A549 (cell line): Measurements from ENCODE around the gene PLA1A. TPM values are rescaled to one million over a fixed set of nuclear protein-coding genes. Genes with fewer than 3 reads are reported as not detected.
"Not testable (repeated sequence)": the region's sequence is repeated elsewhere in the genome, so short reads cannot be mapped to it uniquely, and the experiment has no call there.

Experiments used
- ATAC-seq, 2 experiments: fragments of 200-7000 bp in 1 of 2; fragments of >200 bp in 1 of 2; cut with Nextera tagmentation in 1 of 2; cut with Tn5 transposase in 1 of 2; 3 replicates each; pipeline versions ENCODE4 v1.8.0 to v1.9.1; 2018 to 2020; ENCODE audit warnings: mild to moderate bottlenecking in 1 of 2, moderate library complexity in 1 of 2
- CTCF ChIA-PET: fragments of 300-600 bp; sonication (Branson Sonifier 250); formaldehyde crosslinking; extraction: SDS; loops from one replicate; lab custom pipeline; 2021; ENCODE audit warnings: antibody characterized with exemption, inconsistent platforms; lab: Yijun Ruan, JAX
- POLR2A ChIA-PET: fragments of 350-600 bp; formaldehyde crosslinking; extraction: SDS; loops from one replicate; lab custom pipeline; 2021; ENCODE audit warnings: antibody characterized with exemption, inconsistent platforms; lab: Yijun Ruan, JAX
- DNase-seq, 2 experiments: peaks; one replicate each; pipeline versions ENCODE4 v3.0.0 to v3.0.0-alpha.2; 2011 to 2016; ENCODE audit warnings: low read depth in 1 of 2, low spot score in 1 of 2
- FAIRE-seq: peaks from 2 replicates; lab custom pipeline; 2011; peaks lifted over from hg19 to GRCh38; lab: Jason Lieb, UNC
- H3K27ac ChIP-seq, 2 experiments: fragments of >200 bp; sonication (Bioruptor Twin); formaldehyde crosslinking; 3 replicates each; pipeline ENCODE4 v1.5.1; 2016 to 2017
- H3K4me1 ChIP-seq: fragments of >200 bp; sonication (Bioruptor Twin); formaldehyde crosslinking; 3 replicates; pipeline ENCODE4 v1.6.1; 2016
- H3K4me2 ChIP-seq: fragments of >200 bp; sonication (Bioruptor Twin); formaldehyde crosslinking; 3 replicates; pipeline ENCODE4 v1.6.1; 2016
- H3K4me3 ChIP-seq: fragments of >200 bp; sonication (Bioruptor Twin); formaldehyde crosslinking; 3 replicates; pipeline ENCODE4 v1.5.1; 2016
- H3K9me3 ChIP-seq: fragments of >200 bp; sonication (Bioruptor Twin); formaldehyde crosslinking; 3 replicates; pipeline ENCODE4 v1.6.1; 2016
- CHD2 ChIP-seq: fragments of 150-350 bp; IDR thresholded peaks from 2 replicates; pipeline ENCODE4 v1.6.1; 2014; ENCODE audit warnings: low read length; ENCODE audit not compliant: partially characterized antibody
- EP300 ChIP-seq, 2 experiments: fragments of >200 bp; sonication (Bioruptor Twin); formaldehyde crosslinking; IDR thresholded peaks; 2 replicates in 1 of 2; 3 replicates in 1 of 2; pipeline ENCODE4 v1.6.1; 2016 to 2017
- FOSL2 ChIP-seq, 2 experiments: fragments of 450-650 bp in 1 of 2; fragments of >200 bp in 1 of 2; sonication (Bioruptor Twin) in 1 of 2; formaldehyde crosslinking; IDR thresholded peaks; 2 replicates each; pipeline versions ENCODE4 v1.5.0 to v1.6.1; 2016 to 2020; ENCODE audit warnings: mild to moderate bottlenecking in 1 of 2, moderate library complexity in 1 of 2
- HDAC2 ChIP-seq: fragments of 200-600 bp; sonication (generic); IDR thresholded peaks from 2 replicates; pipeline ENCODE4 v1.6.1; 2016
- HEYL ChIP-seq: fragments of 250-450 bp; sonication (Bioruptor Pico); IDR thresholded peaks from 2 replicates; pipeline ENCODE4 v1.8.0; 2021; ENCODE audit warnings: mild to moderate bottlenecking, moderate library complexity
- KDM5A ChIP-seq: fragments of 200-600 bp; sonication (generic); IDR thresholded peaks from 2 replicates; pipeline ENCODE4 v1.6.1; 2016; ENCODE audit warnings: antibody characterized with exemption, mild to moderate bottlenecking
- NR3C1 ChIP-seq: fragments of >200 bp; sonication (Bioruptor Twin); formaldehyde crosslinking; IDR thresholded peaks from 3 replicates; pipeline ENCODE4 v1.6.1; 2017
- POLR2A ChIP-seq: IDR thresholded peaks from 2 replicates; pipeline ENCODE4 v1.6.1; 2012; ENCODE audit warnings: mild to moderate bottlenecking, low read length
- RARB ChIP-seq: fragments of 250-450 bp; sonication (Bioruptor Pico); IDR thresholded peaks from 2 replicates; pipeline ENCODE4 v1.8.0; 2021; ENCODE audit warnings: mild to moderate bottlenecking, moderate library complexity
- TFCP2L1 ChIP-seq: fragments of 250-450 bp; sonication (Bioruptor Pico); IDR thresholded peaks from 2 replicates; pipeline ENCODE4 v1.5.0; 2021; ENCODE audit warnings: mild to moderate bottlenecking
- USF2 ChIP-seq: fragments of 450-650 bp; IDR thresholded peaks from 2 replicates; pipeline ENCODE4 v1.6.1; 2014; ENCODE audit warnings: antibody characterized with exemption
- ZC3H11A ChIP-seq: fragments of 450-650 bp; IDR thresholded peaks from 2 replicates; pipeline ENCODE4 v1.6.1; 2014; ENCODE audit warnings: antibody characterized with exemption, mild to moderate bottlenecking
- ZFP36 ChIP-seq: fragments of 450-650 bp; IDR thresholded peaks from 2 replicates; pipeline ENCODE4 v1.6.1; 2014; ENCODE audit warnings: borderline replicate concordance; ENCODE audit not compliant: partially characterized antibody
- ZNF302 ChIP-seq: fragments of 250-450 bp; sonication (Bioruptor Pico); IDR thresholded peaks from 2 replicates; pipeline ENCODE4 v1.9.0; 2021; ENCODE audit warnings: inconsistent platforms, mild to moderate bottlenecking, moderate library complexity
- WGBS: methylation state at CpG from one replicate; pipeline ENCODE4 v1.1.6; 2017; ENCODE audit errors: missing lambda C conversion rate; 5-methylcytosine and 5-hydroxymethylcytosine counted together
- polyA plus RNA-seq, 4 experiments: library from polyadenylated mRNA; depleted of rRNA in 3 of 4; stranded (reverse); fragments of >200 nt; fragmentation: RNase III in 1 of 4; extraction: RNeasy Plus Mini Kit Qiagen cat#74134 plus additional on column Dnase treatment in 1 of 4; gene quantifications; 2 replicates in 3 of 4; 3 replicates in 1 of 4; pipeline ENCODE4 v1.2.3, GENCODE V29; 2011 to 2017
- TF ChIP-seq, protein P1 (sequence below): fragments of 250-450 bp; sonication (Bioruptor Pico); IDR thresholded peaks from 2 replicates; pipeline ENCODE4 v1.5.0; 2020; ENCODE audit warnings: low read depth, mild to moderate bottlenecking, moderate library complexity
- TF ChIP-seq, protein P2 (sequence below): IDR thresholded peaks from 2 replicates; pipeline ENCODE4 v1.6.1; 2012; ENCODE audit warnings: low read depth, borderline replicate concordance
- TF ChIP-seq, protein P3 (sequence below): fragments of >200 bp; sonication (Bioruptor Twin); formaldehyde crosslinking; IDR thresholded peaks from 2 replicates; pipeline ENCODE4 v1.6.1; 2016

PLA1A gene
- polyA plus RNA-seq, 2 of the 4 experiments (the other 2 are of a cell fraction): 0.17 to 0.18 TPM

- WGBS: 74% methylated on average over 9 of the region's 9 CpGs
- H3K9me3 ChIP-seq: no peaks in the 10 kb centered on the region
- TF ChIP-seq CHD2 (no peak), ZFP36 (no peak), HEYL (CRISPR knock-in tag) (no peak), ZNF302 (CRISPR knock-in tag) (no peak), HDAC2 (no peak)
- ATAC-seq (no peak), DNase-seq (no peak), FAIRE-seq (no peak)
- ChIA-PET CTCF (no interaction called here), POLR2A (no interaction called here)
- no peak overlapping the region for H3K4me3 ChIP-seq
- no peak overlapping the region for H3K4me2 ChIP-seq
- no peaks in the 10 kb centered on the region for H3K4me1 ChIP-seq
- no peak overlapping the region for H3K27ac ChIP-seq
Observed at GRCh38 chr3:119550192-119550910, 47.3 kb upstream of the PLA1A start.

DNA sequence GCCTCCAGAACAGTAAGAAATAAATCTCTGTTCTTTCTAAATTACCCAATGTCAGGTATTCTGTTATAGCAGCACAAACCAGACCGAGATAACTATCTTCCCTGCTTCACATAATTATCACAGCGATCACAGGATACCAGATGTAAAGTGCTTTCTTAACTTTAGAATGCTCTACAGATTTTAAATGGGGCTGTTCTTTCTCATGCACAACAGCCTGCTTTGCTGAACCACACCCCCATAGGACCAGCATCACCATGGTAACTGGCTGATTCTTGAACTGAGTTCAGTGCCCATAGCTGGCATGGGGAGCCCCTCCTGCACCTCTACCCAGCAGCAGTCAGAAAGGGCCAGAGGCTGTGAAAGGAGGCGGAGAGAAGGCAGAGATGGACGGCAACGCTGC is 46.1 kb upstream of the PLA1A start:
- no peak overlapping the region for H3K27ac ChIP-seq
- FAIRE-seq (no peak), DNase-seq (no peak), ATAC-seq (no peak)
- POLR2A ChIA-PET: no interaction called here
- no peaks in the 10 kb centered on the region for H3K9me3 ChIP-seq
- H3K4me3 ChIP-seq: no peak overlapping the region
- CTCF ChIA-PET: interaction anchor here (2.0 kb wide), 1 partner anchor 130 kb away, joined by 4 read pairs; no protein-coding TSS in a partner anchor
- TF ChIP-seq USF2 (no peak), HEYL (CRISPR knock-in tag) (no peak), RARB (no peak), KDM5A (no peak), FOSL2 (IDR thresholded peaks at IDR 0.05) (no peak), FOSL2 (CRISPR knock-in tag; IDR thresholded peaks at IDR 0.05) (no peak), EP300 (IDR thresholded peaks at IDR 0.05) (no peak), TFCP2L1 (CRISPR knock-in tag) (no peak), NR3C1 (no peak), POLR2A (no peak)
- TF ChIP-seq, protein P1, sequence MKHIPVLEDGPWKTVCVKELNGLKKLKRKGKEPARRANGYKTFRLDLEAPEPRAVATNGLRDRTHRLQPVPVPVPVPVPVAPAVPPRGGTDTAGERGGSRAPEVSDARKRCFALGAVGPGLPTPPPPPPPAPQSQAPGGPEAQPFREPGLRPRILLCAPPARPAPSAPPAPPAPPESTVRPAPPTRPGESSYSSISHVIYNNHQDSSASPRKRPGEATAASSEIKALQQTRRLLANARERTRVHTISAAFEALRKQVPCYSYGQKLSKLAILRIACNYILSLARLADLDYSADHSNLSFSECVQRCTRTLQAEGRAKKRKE: no peak
- TF ChIP-seq, protein P2, sequence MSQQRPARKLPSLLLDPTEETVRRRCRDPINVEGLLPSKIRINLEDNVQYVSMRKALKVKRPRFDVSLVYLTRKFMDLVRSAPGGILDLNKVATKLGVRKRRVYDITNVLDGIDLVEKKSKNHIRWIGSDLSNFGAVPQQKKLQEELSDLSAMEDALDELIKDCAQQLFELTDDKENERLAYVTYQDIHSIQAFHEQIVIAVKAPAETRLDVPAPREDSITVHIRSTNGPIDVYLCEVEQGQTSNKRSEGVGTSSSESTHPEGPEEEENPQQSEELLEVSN: no peak
- TF ChIP-seq, protein P3, sequence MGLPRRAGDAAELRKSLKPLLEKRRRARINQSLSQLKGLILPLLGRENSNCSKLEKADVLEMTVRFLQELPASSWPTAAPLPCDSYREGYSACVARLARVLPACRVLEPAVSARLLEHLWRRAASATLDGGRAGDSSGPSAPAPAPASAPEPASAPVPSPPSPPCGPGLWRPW: no peak
- WGBS: 81% methylated on average over 5 of the region's 5 CpGs
- no peak overlapping the region for H3K4me2 ChIP-seq
- no peaks in the 10 kb centered on the region for H3K4me1 ChIP-seq

GRCh38 chr3:119552928-119553327 is 44.8 kb upstream of the PLA1A start:
- H3K9me3 ChIP-seq, DNase-seq, H3K4me1 ChIP-seq, H3K4me3 ChIP-seq, FAIRE-seq, ATAC-seq, H3K4me2 ChIP-seq, H3K27ac ChIP-seq: not testable (repeated sequence)
- POLR2A ChIA-PET: interaction anchor here (1.3 kb wide), 1 partner anchor 55 kb away, joined by 3 read pairs; the partner anchor contains the start of gene TIMMDC1
- WGBS: 79% methylated on average over 6 of the region's 6 CpGs
- peak; percentile 88 for TF ChIP-seq ZC3H11A
- CTCF ChIA-PET: interaction anchor here (2.0 kb wide), 1 partner anchor 128 kb away, joined by 4 read pairs; no protein-coding TSS in a partner anchor
